GM19372 (cell line): Measurements from ENCODE around the gene PLD4.
"Not testable (repeated sequence)": the region's sequence is repeated elsewhere in the genome, so short reads cannot be mapped to it uniquely, and the experiment has no call there.

Experiments
- ATAC-seq: cut with Tn5 transposase; IDR thresholded peaks from one replicate; pipeline ENCODE4 v1.9.1; 2021; ENCODE audit warnings: mild to moderate bottlenecking, low read depth, moderate library complexity; ENCODE audit not compliant: unreplicated experiment

Gene PLD4

GRCh38 chr14:104939666-104940410 lies 15.2 kb downstream of the PLD4 start:
- ATAC-seq: no peak

- no peak for ATAC-seq
Observed at GRCh38 chr14:104940526-104941150, 16.0 kb downstream of the PLD4 start.

GRCh38 chr14:104941508-104942365 lies 17.1 kb downstream of the PLD4 start:
- no peak for ATAC-seq

- no peak for ATAC-seq
Observed at GRCh38 chr14:104942586-104942985, 17.9 kb downstream of the PLD4 start.

GRCh38 chr14:104943216-104944015 lies 18.7 kb downstream of the PLD4 start:
- not testable (repeated sequence) for ATAC-seq

GRCh38 chr14:104944016-104944308 lies 19.3 kb downstream of the PLD4 start:
- not testable (repeated sequence) for ATAC-seq

- not testable (repeated sequence) for ATAC-seq
Observed at GRCh38 chr14:104944436-104945205, 19.9 kb downstream of the PLD4 start.

GRCh38 chr14:104945266-104945665 lies 20.6 kb downstream of the PLD4 start:
- ATAC-seq: not testable (repeated sequence)

GRCh38 chr14:104945986-104946965 lies 21.6 kb downstream of the PLD4 start:
- ATAC-seq: not testable (repeated sequence)

GRCh38 chr14:104947201-104947600 lies 22.5 kb downstream of the PLD4 start:
- ATAC-seq: not testable (repeated sequence)

- ATAC-seq: not testable (repeated sequence)
Observed at GRCh38 chr14:104947881-104948735, 23.4 kb downstream of the PLD4 start.

- no peak for ATAC-seq
Observed at GRCh38 chr14:104948736-104949031, 24.0 kb downstream of the PLD4 start.

GRCh38 chr14:104949406-104949955 lies 24.8 kb downstream of the PLD4 start:
- not testable (repeated sequence) for ATAC-seq

- no peak for ATAC-seq
Observed at GRCh38 chr14:104950021-104950420, 25.3 kb downstream of the PLD4 start.

- ATAC-seq: not testable (repeated sequence)
Observed at GRCh38 chr14:104950701-104951100, 26.0 kb downstream of the PLD4 start.

- ATAC-seq: not testable (repeated sequence)
Observed at GRCh38 chr14:104951863-104952657, 27.4 kb downstream of the PLD4 start.

GRCh38 chr14:104953097-104953496 lies 28.4 kb downstream of the PLD4 start:
- no peak for ATAC-seq
